Measurements from ENCODE around the gene FAM131A. TPM values are rescaled to one million over a fixed set of nuclear protein-coding genes. Genes with fewer than 3 reads are reported as not detected.

The FAM131A gene
- total and polyA plus RNA-seq, 5 donors from 2014 or later, result 2.0 to 13.8 (median 2.4) TPM

GRCh38 chr3:184384342-184384741 lies 46.9 kb downstream of the FAM131A start:
- Mint-ChIP-seq H3K4me1 (peaks cover 0 to 10% (median 3%) of the 10 kb centered on the region in 4 donors), H3K27ac (no peak overlapping the region), H3K27me3 (peaks cover 39% of the 10 kb centered on the region), H3K36me3 (no peaks in the 10 kb centered on the region), H3K4me3 (no peak overlapping the region), H3K9me3 (peaks cover 0 to 1% (median 0%) of the 10 kb centered on the region in 7 donors)
- H3K4me1 ChIP-seq (ENCODE audit: control insufficient read depth, insufficient read depth, low read length, poor library complexity, severe bottlenecking), result peaks cover 12% of the 10 kb centered on the region
- peaks cover 5% of the 10 kb centered on the region for H3K27me3 ChIP-seq (ENCODE audit: control insufficient read depth, insufficient read depth, low read length)
- ATAC-seq (ENCODE audit: low read depth in 2 of 2) (no peak), DNase-seq (no peak)
- no peaks in the 10 kb centered on the region for H3K9me3 ChIP-seq (ENCODE audit: control insufficient read depth in 2 of 2, low read length in 2 of 2)
- H3K36me3 ChIP-seq (ENCODE audit: control insufficient read depth, insufficient read depth, low read length), result no peaks in the 10 kb centered on the region
- H3K4me3 ChIP-seq (ENCODE audit: low read depth, low read length), result no peak overlapping the region
- H3K27ac ChIP-seq (ENCODE audit: insufficient read depth, low read length, poor library complexity, severe bottlenecking), result no peak overlapping the region

- Histone ChIP-seq H3K9me3 (ENCODE audit: control insufficient read depth in 2 of 2, low read length in 2 of 2) (no peaks in the 10 kb centered on the region), H3K4me3 (ENCODE audit: low read depth, low read length) (no peak overlapping the region), H3K27ac (ENCODE audit: insufficient read depth, low read length, poor library complexity, severe bottlenecking) (no peak overlapping the region), H3K36me3 (ENCODE audit: control insufficient read depth, insufficient read depth, low read length) (no peaks in the 10 kb centered on the region), H3K4me1 (ENCODE audit: control insufficient read depth, insufficient read depth, low read length, poor library complexity, severe bottlenecking) (peaks cover 12% of the 10 kb centered on the region), H3K27me3 (ENCODE audit: control insufficient read depth, insufficient read depth, low read length) (peaks cover 3% of the 10 kb centered on the region)
- Mint-ChIP-seq H3K9me3 (peaks cover 0 to 1% (median 0%) of the 10 kb centered on the region in 7 donors), H3K27ac (no peak overlapping the region), H3K36me3 (no peaks in the 10 kb centered on the region), H3K4me3 (no peak overlapping the region), H3K27me3 (peaks cover 36% of the 10 kb centered on the region), H3K4me1 (peaks cover 0 to 9% (median 3%) of the 10 kb centered on the region in 4 donors)
- no peak for ATAC-seq (ENCODE audit: low read depth in 2 of 2)
- DNase-seq, result no peak
These were observed 47.5 kb downstream of the FAM131A start for GRCh38 chr3:184384856-184385422.

- Mint-ChIP-seq H3K36me3 (no peaks in the 10 kb centered on the region), H3K27me3 (peaks cover 36% of the 10 kb centered on the region), H3K9me3 (peaks cover 0 to 1% (median 0%) of the 10 kb centered on the region in 7 donors), H3K4me3 (no peak overlapping the region), H3K27ac (no peak overlapping the region), H3K4me1 (peaks cover 0 to 4% (median 0%) of the 10 kb centered on the region in 4 donors)
- no peak for ATAC-seq (ENCODE audit: low read depth in 2 of 2)
- Histone ChIP-seq H3K36me3 (ENCODE audit: control insufficient read depth, insufficient read depth, low read length) (no peaks in the 10 kb centered on the region), H3K9me3 (ENCODE audit: control insufficient read depth in 2 of 2, low read length in 2 of 2) (no peaks in the 10 kb centered on the region), H3K27me3 (ENCODE audit: control insufficient read depth, insufficient read depth, low read length) (peaks cover 1% of the 10 kb centered on the region), H3K4me1 (ENCODE audit: control insufficient read depth, insufficient read depth, low read length, poor library complexity, severe bottlenecking) (peaks cover 6% of the 10 kb centered on the region), H3K4me3 (ENCODE audit: low read depth, low read length) (no peak overlapping the region), H3K27ac (ENCODE audit: insufficient read depth, low read length, poor library complexity, severe bottlenecking) (no peak overlapping the region)
- DNase-seq, result no peak
These were observed 48.8 kb downstream of the FAM131A start for GRCh38 chr3:184386047-184386806.

GRCh38 chr3:184387174-184387714 lies 49.8 kb downstream of the FAM131A start:
- Histone ChIP-seq H3K27ac (ENCODE audit: insufficient read depth, low read length, poor library complexity, severe bottlenecking) (no peak overlapping the region), H3K36me3 (ENCODE audit: control insufficient read depth, insufficient read depth, low read length) (no peaks in the 10 kb centered on the region), H3K4me1 (ENCODE audit: control insufficient read depth, insufficient read depth, low read length, poor library complexity, severe bottlenecking) (no peaks in the 10 kb centered on the region), H3K27me3 (ENCODE audit: control insufficient read depth, insufficient read depth, low read length) (peaks cover 2% of the 10 kb centered on the region), H3K4me3 (ENCODE audit: low read depth, low read length) (no peak overlapping the region), H3K9me3 (ENCODE audit: control insufficient read depth in 2 of 2, low read length in 2 of 2) (no peaks in the 10 kb centered on the region)
- no peak overlapping the region for H3K4me3 Mint-ChIP-seq
- no peak overlapping the region for H3K27ac Mint-ChIP-seq
- H3K4me1 Mint-ChIP-seq, result no peaks in the 10 kb centered on the region
- peaks cover 0 to 1% (median 0%) of the 10 kb centered on the region in 7 donors for H3K9me3 Mint-ChIP-seq
- peaks cover 26% of the 10 kb centered on the region for H3K27me3 Mint-ChIP-seq
- H3K36me3 Mint-ChIP-seq, result no peaks in the 10 kb centered on the region
- ATAC-seq (ENCODE audit: low read depth in 2 of 2) (no peak), DNase-seq (no peak)

- Histone ChIP-seq H3K36me3 (ENCODE audit: control insufficient read depth, insufficient read depth, low read length) (no peaks in the 10 kb centered on the region), H3K9me3 (ENCODE audit: control insufficient read depth in 2 of 2, low read length in 2 of 2) (no peaks in the 10 kb centered on the region), H3K4me1 (ENCODE audit: control insufficient read depth, insufficient read depth, low read length, poor library complexity, severe bottlenecking) (no peaks in the 10 kb centered on the region), H3K4me3 (ENCODE audit: low read depth, low read length) (no peak overlapping the region), H3K27me3 (ENCODE audit: control insufficient read depth, insufficient read depth, low read length) (peaks cover 2% of the 10 kb centered on the region), H3K27ac (ENCODE audit: insufficient read depth, low read length, poor library complexity, severe bottlenecking) (no peak overlapping the region)
- no peak for ATAC-seq (ENCODE audit: low read depth in 2 of 2)
- Mint-ChIP-seq H3K27ac (no peak overlapping the region), H3K4me1 (no peaks in the 10 kb centered on the region), H3K9me3 (peaks cover 0 to 1% (median 0%) of the 10 kb centered on the region in 7 donors), H3K27me3 (peaks cover 16% of the 10 kb centered on the region), H3K4me3 (no peak overlapping the region), H3K36me3 (no peaks in the 10 kb centered on the region)
- DNase-seq, result no peak
These were observed 51.0 kb downstream of the FAM131A start for GRCh38 chr3:184388164-184388935.

- ATAC-seq (ENCODE audit: low read depth in 2 of 2) (no peak), DNase-seq (no peak)
- H3K4me1 ChIP-seq (ENCODE audit: control insufficient read depth, insufficient read depth, low read length, poor library complexity, severe bottlenecking), result no peaks in the 10 kb centered on the region
- H3K27me3 ChIP-seq (ENCODE audit: control insufficient read depth, insufficient read depth, low read length), result peaks cover 2% of the 10 kb centered on the region
- Mint-ChIP-seq H3K27ac (no peak overlapping the region), H3K36me3 (no peaks in the 10 kb centered on the region), H3K9me3 (peaks cover 0 to 1% (median 0%) of the 10 kb centered on the region in 7 donors), H3K27me3 (peaks cover 16% of the 10 kb centered on the region), H3K4me3 (no peak overlapping the region), H3K4me1 (no peaks in the 10 kb centered on the region)
- H3K27ac ChIP-seq (ENCODE audit: insufficient read depth, low read length, poor library complexity, severe bottlenecking), result no peak overlapping the region
- no peaks in the 10 kb centered on the region for H3K36me3 ChIP-seq (ENCODE audit: control insufficient read depth, insufficient read depth, low read length)
- no peak overlapping the region for H3K4me3 ChIP-seq (ENCODE audit: low read depth, low read length)
- no peaks in the 10 kb centered on the region for H3K9me3 ChIP-seq (ENCODE audit: control insufficient read depth in 2 of 2, low read length in 2 of 2)
These were observed 51.5 kb downstream of the FAM131A start for GRCh38 chr3:184388936-184389230.

- Mint-ChIP-seq H3K27me3 (peaks cover 17% of the 10 kb centered on the region), H3K36me3 (no peaks in the 10 kb centered on the region), H3K4me3 (no peak overlapping the region), H3K4me1 (no peaks in the 10 kb centered on the region), H3K9me3 (peaks cover 0 to 1% (median 0%) of the 10 kb centered on the region in 7 donors), H3K27ac (no peak overlapping the region)
- Histone ChIP-seq H3K4me1 (ENCODE audit: control insufficient read depth, insufficient read depth, low read length, poor library complexity, severe bottlenecking) (no peaks in the 10 kb centered on the region), H3K27ac (ENCODE audit: insufficient read depth, low read length, poor library complexity, severe bottlenecking) (no peak overlapping the region), H3K36me3 (ENCODE audit: control insufficient read depth, insufficient read depth, low read length) (no peaks in the 10 kb centered on the region), H3K4me3 (ENCODE audit: low read depth, low read length) (no peak overlapping the region), H3K9me3 (ENCODE audit: control insufficient read depth in 2 of 2, low read length in 2 of 2) (no peaks in the 10 kb centered on the region), H3K27me3 (ENCODE audit: control insufficient read depth, insufficient read depth, low read length) (peaks cover 2% of the 10 kb centered on the region)
- no peak for ATAC-seq (ENCODE audit: low read depth in 2 of 2)
- no peak for DNase-seq
These were observed 52.0 kb downstream of the FAM131A start for GRCh38 chr3:184389384-184389783.

All from CD4-positive, CD25-positive, alpha-beta regulatory T cell (primary cell).